AG09319 (cell line): Measurements from ENCODE around the gene PDE6D.

ENCODE experiments used
- DNase-seq: peaks from one replicate; pipeline ENCODE4 v3.0.0-alpha.2; 2010; ENCODE audit warnings: low read depth; ENCODE audit errors: extremely low read depth
- TF ChIP-seq, protein P1 (sequence below): IDR thresholded peaks from 2 replicates; pipeline ENCODE4 v1.5.1; 2011; ENCODE audit warnings: low read depth, mild to moderate bottlenecking, inconsistent platforms, low read length, moderate library complexity

PDE6D gene

GRCh38 chr2:231686192-231687100 lies 94.6 kb downstream of the PDE6D start:
- TF ChIP-seq, protein P1, sequence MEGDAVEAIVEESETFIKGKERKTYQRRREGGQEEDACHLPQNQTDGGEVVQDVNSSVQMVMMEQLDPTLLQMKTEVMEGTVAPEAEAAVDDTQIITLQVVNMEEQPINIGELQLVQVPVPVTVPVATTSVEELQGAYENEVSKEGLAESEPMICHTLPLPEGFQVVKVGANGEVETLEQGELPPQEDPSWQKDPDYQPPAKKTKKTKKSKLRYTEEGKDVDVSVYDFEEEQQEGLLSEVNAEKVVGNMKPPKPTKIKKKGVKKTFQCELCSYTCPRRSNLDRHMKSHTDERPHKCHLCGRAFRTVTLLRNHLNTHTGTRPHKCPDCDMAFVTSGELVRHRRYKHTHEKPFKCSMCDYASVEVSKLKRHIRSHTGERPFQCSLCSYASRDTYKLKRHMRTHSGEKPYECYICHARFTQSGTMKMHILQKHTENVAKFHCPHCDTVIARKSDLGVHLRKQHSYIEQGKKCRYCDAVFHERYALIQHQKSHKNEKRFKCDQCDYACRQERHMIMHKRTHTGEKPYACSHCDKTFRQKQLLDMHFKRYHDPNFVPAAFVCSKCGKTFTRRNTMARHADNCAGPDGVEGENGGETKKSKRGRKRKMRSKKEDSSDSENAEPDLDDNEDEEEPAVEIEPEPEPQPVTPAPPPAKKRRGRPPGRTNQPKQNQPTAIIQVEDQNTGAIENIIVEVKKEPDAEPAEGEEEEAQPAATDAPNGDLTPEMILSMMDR: no peak
- no peak for DNase-seq

GRCh38 chr2:231685349-231686191 lies 95.5 kb downstream of the PDE6D start:
- TF ChIP-seq, protein P1: no peak; the same call in 1 of the 2 replicates
- DNase-seq: no peak

DNA sequence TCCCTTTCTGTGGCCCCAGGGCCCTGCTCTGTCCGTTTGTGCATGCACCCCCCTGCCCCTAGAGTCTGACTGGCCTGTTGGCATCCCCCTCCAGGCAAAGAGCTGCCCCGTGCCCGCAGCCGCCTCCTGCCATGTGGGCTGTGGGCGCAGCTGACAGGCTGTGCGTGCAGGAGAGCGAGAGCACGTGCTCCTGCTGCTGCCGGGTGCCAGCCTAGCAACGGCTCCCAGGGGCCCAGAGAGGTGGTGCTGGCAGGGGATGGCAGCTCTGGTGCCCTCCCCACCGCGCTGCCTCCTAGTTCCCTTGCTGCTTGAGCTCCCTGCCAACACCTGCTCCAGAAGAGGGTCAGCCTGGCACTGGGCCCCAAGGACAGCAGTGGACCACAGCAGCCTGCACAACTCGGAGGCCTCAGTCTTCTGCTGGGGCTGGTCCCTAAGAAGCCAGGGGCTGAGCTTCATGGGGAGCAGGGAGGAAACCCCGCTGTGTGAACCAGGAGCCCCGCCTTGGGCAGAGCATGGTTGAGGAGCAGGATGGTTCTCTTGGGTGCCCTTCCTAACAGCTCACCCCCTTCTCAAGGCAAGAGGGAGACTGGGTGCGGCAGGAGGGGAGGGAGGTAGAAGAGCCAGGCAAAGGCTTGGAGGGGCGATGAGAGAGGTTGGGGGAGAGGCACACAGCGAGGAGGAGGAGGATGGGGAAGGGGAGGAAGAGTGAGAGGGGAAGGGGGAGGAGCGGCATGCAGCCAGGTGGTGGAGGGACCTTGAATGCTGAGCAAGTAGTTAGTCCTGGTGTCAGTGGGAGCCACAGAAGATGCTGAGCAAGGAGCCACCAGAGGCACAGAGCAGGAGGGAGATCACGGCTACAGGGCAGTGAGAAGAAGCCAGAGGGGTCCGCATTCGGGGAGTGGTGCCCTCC lies 96.5 kb downstream of the PDE6D start:
- TF ChIP-seq, protein P1: no peak
- DNase-seq: no peak

GRCh38 chr2:231683292-231684235 lies 97.5 kb downstream of the PDE6D start:
- DNase-seq: no peak
- TF ChIP-seq, protein P1: no peak

GRCh38 chr2:231682603-231683291 lies 98.3 kb downstream of the PDE6D start:
- TF ChIP-seq, protein P1: no peak

More at GRCh38 chr2:231682603-231683291, 98.3 kb downstream of the PDE6D start:
- DNase-seq: no peak
